Smooth muscle cell (in vitro differentiated cells): ENCODE data around the gene GMDS. TPM values are rescaled to one million over a fixed set of nuclear protein-coding genes. Genes with fewer than 3 reads are reported as not detected.

ENCODE experiments used
- DNase-seq: peaks from one replicate; lab custom pipeline; 2025; ENCODE audit not compliant: unreplicated experiment; lab: John Stamatoyannopoulos, UW
- H2AFZ ChIP-seq: fragments of 200-600 bp; sonication (generic); 2 replicates; pipeline ENCODE4 v1.6.0; 2016; ENCODE audit warnings: antibody characterized with exemption, low read depth, mild to moderate bottlenecking
- H3F3A ChIP-seq: fragments of 200-600 bp; sonication (generic); 2 replicates; pipeline ENCODE4 v1.6.0; 2017; ENCODE audit warnings: antibody characterized with exemption, low read depth
- H3K27ac ChIP-seq: fragments of 200-600 bp; sonication (generic); 2 replicates; pipeline ENCODE4 v1.5.1; 2016; ENCODE audit warnings: low read depth, mild to moderate bottlenecking
- H3K27me3 ChIP-seq: fragments of 200-600 bp; sonication (generic); 2 replicates; pipeline ENCODE4 v1.6.1; 2016; ENCODE audit warnings: low read depth, mild to moderate bottlenecking
- H3K36me3 ChIP-seq: fragments of 200-600 bp; sonication (generic); 2 replicates; pipeline ENCODE4 v1.5.1; 2016; ENCODE audit warnings: low read depth
- H3K4me1 ChIP-seq: fragments of 200-600 bp; sonication (generic); 2 replicates; pipeline ENCODE4 v1.5.1; 2016; ENCODE audit warnings: low read depth
- H3K4me2 ChIP-seq: fragments of 200-600 bp; sonication (generic); 2 replicates; pipeline ENCODE4 v1.6.0; 2016; ENCODE audit warnings: mild to moderate bottlenecking
- H3K4me3 ChIP-seq: fragments of 200-600 bp; sonication (generic); 2 replicates; pipeline ENCODE4 v1.5.1; 2016; ENCODE audit warnings: mild to moderate bottlenecking
- H3K79me2 ChIP-seq: fragments of 200-600 bp; sonication (generic); 2 replicates; pipeline ENCODE4 v1.6.0; 2016; ENCODE audit warnings: low read depth, mild to moderate bottlenecking
- H3K9ac ChIP-seq: fragments of 200-600 bp; sonication (generic); 2 replicates; pipeline ENCODE4 v1.6.0; 2016; ENCODE audit warnings: low read depth
- H3K9me3 ChIP-seq: fragments of 200-600 bp; sonication (generic); replicated peaks from 2 replicates; pipeline ENCODE4 v1.5.1; 2016; ENCODE audit warnings: low read depth
- H4K20me1 ChIP-seq: fragments of 200-600 bp; sonication (generic); 2 replicates; pipeline ENCODE4 v1.6.0; 2016; ENCODE audit warnings: low read depth
- WGBS: methylation state at CpG from one replicate; pipeline ENCODE4 v1.1.7; 2016; ENCODE audit warnings: low lambda C conversion rate; 5-methylcytosine and 5-hydroxymethylcytosine counted together
- polyA plus RNA-seq: library from polyadenylated mRNA; unstranded; fragments of >200 nt; fragmentation: Nextera tagmentation; extraction: Ambion mirVana; gene quantifications from 2 replicates; pipeline ENCODE4 v1.2.1, GENCODE V29; 2016
- total RNA-seq: library from RNA; depleted of rRNA; stranded (reverse); fragments of >200 nt; gene quantifications from 2 replicates; pipeline ENCODE4 v1.2.3, GENCODE V29; 2014
- TF ChIP-seq, protein P1 (sequence below): fragments of 200-600 bp; sonication (generic); IDR thresholded peaks from 2 replicates; pipeline ENCODE4 v1.5.1; 2017; ENCODE audit warnings: borderline replicate concordance, mild to moderate bottlenecking, antibody characterized with exemption; ENCODE audit not compliant: insufficient read depth, poor library complexity, severe bottlenecking

Gene GMDS
- total and polyA plus RNA-seq, 2 experiments from 2014 or later = 3.7 to 8.5 TPM

DNA sequence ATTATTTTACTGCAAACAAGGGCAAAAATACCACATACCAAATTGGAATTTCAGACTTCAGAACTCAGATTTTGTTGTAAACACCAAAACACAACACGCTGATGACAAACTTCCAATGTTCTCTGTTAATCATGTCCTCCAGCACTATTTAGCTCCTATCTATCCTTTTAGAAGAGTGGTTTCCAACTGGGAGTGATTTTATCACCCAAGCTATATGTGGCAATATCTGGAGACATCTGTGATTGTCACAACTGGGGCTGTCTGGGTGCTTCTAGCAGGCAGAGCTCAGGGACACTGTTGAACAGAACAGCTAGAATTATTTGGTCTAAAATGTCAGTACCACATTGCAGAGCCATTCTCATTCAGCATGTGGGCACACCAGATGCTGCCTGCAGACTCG lies 391.1 kb downstream of the GMDS start:
- H3K9me3 ChIP-seq = no peaks in the 10 kb centered on the region
- DNase-seq = no peak
- H3K79me2 ChIP-seq = no peaks in the 10 kb centered on the region
- H3K27me3 ChIP-seq = peaks cover 52% of the 10 kb centered on the region
- 90% methylated on average over 2 of the region's 2 CpGs for WGBS
- no peak overlapping the region for H2AFZ ChIP-seq
- H3K4me3 ChIP-seq = no peak overlapping the region
- H3F3A ChIP-seq = no peaks in the 10 kb centered on the region
- H3K4me2 ChIP-seq = no peak overlapping the region
- no peaks in the 10 kb centered on the region for H4K20me1 ChIP-seq
- H3K4me1 ChIP-seq = no peaks in the 10 kb centered on the region
- H3K9ac ChIP-seq = no peak overlapping the region
- no peak overlapping the region for H3K27ac ChIP-seq
- H3K36me3 ChIP-seq = no peaks in the 10 kb centered on the region
- TF ChIP-seq, protein P1, sequence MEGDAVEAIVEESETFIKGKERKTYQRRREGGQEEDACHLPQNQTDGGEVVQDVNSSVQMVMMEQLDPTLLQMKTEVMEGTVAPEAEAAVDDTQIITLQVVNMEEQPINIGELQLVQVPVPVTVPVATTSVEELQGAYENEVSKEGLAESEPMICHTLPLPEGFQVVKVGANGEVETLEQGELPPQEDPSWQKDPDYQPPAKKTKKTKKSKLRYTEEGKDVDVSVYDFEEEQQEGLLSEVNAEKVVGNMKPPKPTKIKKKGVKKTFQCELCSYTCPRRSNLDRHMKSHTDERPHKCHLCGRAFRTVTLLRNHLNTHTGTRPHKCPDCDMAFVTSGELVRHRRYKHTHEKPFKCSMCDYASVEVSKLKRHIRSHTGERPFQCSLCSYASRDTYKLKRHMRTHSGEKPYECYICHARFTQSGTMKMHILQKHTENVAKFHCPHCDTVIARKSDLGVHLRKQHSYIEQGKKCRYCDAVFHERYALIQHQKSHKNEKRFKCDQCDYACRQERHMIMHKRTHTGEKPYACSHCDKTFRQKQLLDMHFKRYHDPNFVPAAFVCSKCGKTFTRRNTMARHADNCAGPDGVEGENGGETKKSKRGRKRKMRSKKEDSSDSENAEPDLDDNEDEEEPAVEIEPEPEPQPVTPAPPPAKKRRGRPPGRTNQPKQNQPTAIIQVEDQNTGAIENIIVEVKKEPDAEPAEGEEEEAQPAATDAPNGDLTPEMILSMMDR = no peak

DNA sequence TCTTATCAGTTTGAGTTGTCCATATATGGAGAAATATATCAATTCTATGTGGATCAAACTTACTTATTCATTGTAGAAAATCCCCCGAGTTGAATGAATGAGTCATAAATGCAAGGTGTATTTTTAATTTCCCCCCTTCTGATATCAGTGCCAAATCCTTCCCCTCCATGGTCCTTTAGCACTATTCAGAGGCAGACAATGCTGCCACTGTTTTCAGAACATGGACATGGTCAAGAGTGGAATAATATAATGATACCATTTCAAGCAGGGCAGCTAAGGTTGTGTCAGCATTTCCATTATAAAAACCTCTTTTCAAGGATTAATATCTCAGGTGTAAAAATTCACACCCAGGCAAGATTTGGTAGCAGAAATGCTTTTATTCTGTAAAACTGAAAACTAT lies 391.6 kb downstream of the GMDS start:
- H3K9me3 ChIP-seq = no peaks in the 10 kb centered on the region
- no peak overlapping the region for H3K9ac ChIP-seq
- DNase-seq = no peak
- H3K27ac ChIP-seq = no peak overlapping the region
- no peaks in the 10 kb centered on the region for H3F3A ChIP-seq
- H3K79me2 ChIP-seq = no peaks in the 10 kb centered on the region
- no peak overlapping the region for H2AFZ ChIP-seq
- no peak overlapping the region for H3K4me3 ChIP-seq
- no peaks in the 10 kb centered on the region for H3K36me3 ChIP-seq
- no peaks in the 10 kb centered on the region for H3K4me1 ChIP-seq
- H3K4me2 ChIP-seq = no peak overlapping the region
- 92% methylated on average over 1 of the region's 1 CpG for WGBS
- peaks cover 52% of the 10 kb centered on the region for H3K27me3 ChIP-seq
- TF ChIP-seq, protein P1 = no peak
- H4K20me1 ChIP-seq = no peaks in the 10 kb centered on the region

DNA sequence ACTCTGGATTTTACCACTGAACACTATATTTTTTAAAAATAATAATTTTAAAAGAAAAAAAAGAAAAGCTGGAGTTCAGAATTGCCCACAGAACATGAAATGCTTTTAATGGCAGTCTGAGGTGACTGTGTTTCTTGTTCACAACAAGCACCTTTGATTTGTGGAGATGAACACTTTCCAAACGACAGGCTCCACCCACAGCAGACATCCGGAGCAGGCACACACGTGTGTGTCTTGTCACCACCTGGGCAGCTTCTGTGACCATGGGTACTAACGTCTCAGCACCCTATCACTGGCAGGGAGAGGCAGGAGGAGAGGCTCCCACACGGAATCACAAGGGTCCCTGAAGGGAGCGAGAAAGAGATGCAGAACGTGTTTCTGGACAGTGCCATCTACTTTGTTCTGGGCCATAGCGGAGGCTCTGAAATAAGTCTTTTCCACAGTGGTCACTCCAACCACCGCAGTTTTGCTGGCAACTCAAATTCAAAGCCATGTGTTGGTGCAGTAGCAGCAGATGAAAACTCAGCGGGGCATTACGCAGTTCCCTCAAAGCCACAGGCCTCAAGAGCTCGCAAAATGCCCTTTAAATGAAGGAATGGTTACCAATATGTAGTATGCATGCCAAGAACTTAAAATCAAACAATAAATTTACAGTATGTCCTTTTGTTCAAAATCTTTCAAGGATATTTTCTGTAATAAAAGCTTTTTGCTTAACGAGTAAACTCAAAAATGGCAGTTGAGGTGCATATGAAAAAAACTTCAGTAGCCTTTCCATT lies 393.5 kb downstream of the GMDS start:
- Histone ChIP-seq H3K9ac (no peak overlapping the region), H3F3A (no peaks in the 10 kb centered on the region), H3K27ac (no peak overlapping the region), H3K4me3 (no peak overlapping the region), H3K9me3 (no peaks in the 10 kb centered on the region), H3K79me2 (no peaks in the 10 kb centered on the region), H3K27me3 (peaks cover 51% of the 10 kb centered on the region), H2AFZ (no peak overlapping the region), H3K36me3 (no peaks in the 10 kb centered on the region), H3K4me2 (no peak overlapping the region), H4K20me1 (no peaks in the 10 kb centered on the region), H3K4me1 (no peaks in the 10 kb centered on the region)
- DNase-seq = no peak
- 89% methylated on average over 13 of the region's 13 CpGs for WGBS
- TF ChIP-seq, protein P1 = no peak

DNA sequence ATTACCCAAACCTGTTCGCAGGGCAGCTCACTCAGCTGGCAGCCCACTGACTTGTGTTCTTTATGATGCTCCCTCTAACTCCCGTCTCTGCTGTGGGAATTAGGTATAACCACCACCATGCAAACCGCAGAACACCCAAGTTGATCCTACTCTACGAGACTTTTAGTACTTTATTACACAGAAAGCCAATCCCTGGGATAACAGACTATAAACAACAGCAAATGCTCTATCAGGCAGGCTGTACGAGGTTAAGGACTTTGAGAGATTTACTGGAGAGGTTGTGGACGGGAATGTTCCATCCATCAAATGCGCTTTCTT lies 394.6 kb downstream of the GMDS start:
- H3K27ac ChIP-seq = no peak overlapping the region
- H3K9me3 ChIP-seq = no peaks in the 10 kb centered on the region
- DNase-seq = no peak
- H3K4me3 ChIP-seq = no peak overlapping the region
- no peaks in the 10 kb centered on the region for H3F3A ChIP-seq
- H3K4me2 ChIP-seq = no peak overlapping the region
- WGBS = 39% methylated on average over 7 of the region's 7 CpGs
- H3K79me2 ChIP-seq = no peaks in the 10 kb centered on the region
- H3K27me3 ChIP-seq = peaks cover 47% of the 10 kb centered on the region
- H4K20me1 ChIP-seq = no peaks in the 10 kb centered on the region
- no peaks in the 10 kb centered on the region for H3K4me1 ChIP-seq
- H2AFZ ChIP-seq = no peak overlapping the region
- no peak overlapping the region for H3K9ac ChIP-seq
- no peaks in the 10 kb centered on the region for H3K36me3 ChIP-seq
- TF ChIP-seq, protein P1 = no peak
